Parathyroid adenoma (tissue), 2 donors: Measurements from ENCODE around the gene UBE2R2.
"Not testable (repeated sequence)": the region's sequence is repeated elsewhere in the genome, so short reads cannot be mapped to it uniquely, and the experiment has no call there.

ENCODE experiments used
- H2AFZ ChIP-seq: fragments of 300-600 bp; sonication (generic); one replicate; pipeline ENCODE4 v1.7.0; 2017; ENCODE audit warnings: antibody characterized with exemption, mild to moderate bottlenecking
- H3K27ac ChIP-seq: fragments of 300-600 bp; sonication (generic); one replicate; pipeline ENCODE4 v1.7.0; 2017
- H3K27me3 ChIP-seq: fragments of 300-600 bp; sonication (generic); one replicate; pipeline ENCODE4 v1.7.0; 2017; ENCODE audit warnings: low read length; ENCODE audit not compliant: control insufficient read depth, insufficient read depth
- H3K36me3 ChIP-seq: fragments of 300-600 bp; sonication (generic); one replicate; pipeline ENCODE4 v1.7.0; 2017; ENCODE audit warnings: low read length; ENCODE audit not compliant: control insufficient read depth, insufficient read depth
- H3K4me1 ChIP-seq: fragments of 300-600 bp; sonication (generic); one replicate; pipeline ENCODE4 v1.7.0; 2017; ENCODE audit warnings: control low read depth
- H3K4me2 ChIP-seq: fragments of 300-600 bp; sonication (generic); one replicate; pipeline ENCODE4 v1.7.0; 2017; ENCODE audit warnings: low read length
- H3K4me3 ChIP-seq: fragments of 300-600 bp; sonication (generic); one replicate; pipeline ENCODE4 v1.7.0; 2017; ENCODE audit warnings: low read depth, low read length
- H3K79me2 ChIP-seq: fragments of 300-600 bp; sonication (generic); one replicate; pipeline ENCODE4 v1.7.0; 2017; ENCODE audit warnings: control low read depth
- H3K9ac ChIP-seq: fragments of 300-600 bp; sonication (generic); one replicate; pipeline ENCODE4 v1.7.0; 2017; ENCODE audit warnings: mild to moderate bottlenecking
- H3K9me3 ChIP-seq: fragments of 300-600 bp; sonication (generic); one replicate; pipeline ENCODE4 v1.7.0; 2017; ENCODE audit warnings: low read length; ENCODE audit not compliant: control insufficient read depth
- CTCF ChIP-seq: fragments of 300-600 bp; sonication (generic); IDR thresholded peaks from one replicate; pipeline ENCODE4 v1.7.0; 2017; ENCODE audit warnings: antibody characterized with exemption, mild to moderate bottlenecking
- donor health status: primary hyperparathyroidism.

UBE2R2 gene

GRCh38 chr9:33835625-33836260 is 18.8 kb downstream of the UBE2R2 start:
- Histone ChIP-seq H3K9ac (no peak overlapping the region), H3K27ac (no peak overlapping the region), H2AFZ (no peak overlapping the region), H3K79me2 (peaks cover 21% of the 10 kb centered on the region), H3K4me2 (no peak overlapping the region), H3K4me1 (no peaks in the 10 kb centered on the region), H3K27me3 (no peaks in the 10 kb centered on the region), H3K4me3 (no peak overlapping the region), H3K36me3 (no peaks in the 10 kb centered on the region), H3K9me3 (no peaks in the 10 kb centered on the region)
- no peak for TF ChIP-seq CTCF

GRCh38 chr9:33836261-33836660 is 19.3 kb downstream of the UBE2R2 start:
- not testable (repeated sequence) for H2AFZ ChIP-seq, H3K27me3 ChIP-seq, H3K36me3 ChIP-seq, H3K4me1 ChIP-seq, H3K9me3 ChIP-seq, H3K4me2 ChIP-seq, H3K4me3 ChIP-seq, H3K27ac ChIP-seq, H3K9ac ChIP-seq
- H3K79me2 ChIP-seq = peaks cover 22% of the 10 kb centered on the region

- Histone ChIP-seq H3K9ac (no peak overlapping the region), H3K4me3 (no peak overlapping the region), H3K27me3 (no peaks in the 10 kb centered on the region), H3K4me2 (no peak overlapping the region), H3K27ac (no peak overlapping the region), H3K4me1 (no peaks in the 10 kb centered on the region), H2AFZ (no peak overlapping the region), H3K79me2 (peaks cover 22% of the 10 kb centered on the region), H3K36me3 (no peaks in the 10 kb centered on the region), H3K9me3 (no peaks in the 10 kb centered on the region)
- TF ChIP-seq CTCF = no peak
Measured at GRCh38 chr9:33837138-33837537, 20.2 kb downstream of the UBE2R2 start.

GRCh38 chr9:33840381-33840780 is 23.4 kb downstream of the UBE2R2 start:
- no peak overlapping the region for H3K9ac ChIP-seq
- no peaks in the 10 kb centered on the region for H3K9me3 ChIP-seq
- no peak overlapping the region for H3K4me2 ChIP-seq
- H3K4me3 ChIP-seq = no peak overlapping the region
- no peaks in the 10 kb centered on the region for H3K36me3 ChIP-seq
- no peaks in the 10 kb centered on the region for H3K4me1 ChIP-seq
- no peaks in the 10 kb centered on the region for H3K27me3 ChIP-seq
- H3K27ac ChIP-seq = no peak overlapping the region
- peaks cover 15% of the 10 kb centered on the region for H3K79me2 ChIP-seq
- TF ChIP-seq CTCF = no peak
- no peak overlapping the region for H2AFZ ChIP-seq

GRCh38 chr9:33843312-33843961 is 26.5 kb downstream of the UBE2R2 start:
- Histone ChIP-seq H3K9me3 (no peaks in the 10 kb centered on the region), H3K9ac (no peak overlapping the region), H3K27me3 (no peaks in the 10 kb centered on the region), H3K36me3 (no peaks in the 10 kb centered on the region), H3K4me2 (no peak overlapping the region), H3K27ac (no peak overlapping the region), H3K4me1 (no peaks in the 10 kb centered on the region), H3K4me3 (no peak overlapping the region), H2AFZ (no peak overlapping the region), H3K79me2 (peaks cover 13% of the 10 kb centered on the region)
- no peak for TF ChIP-seq CTCF
